Fibroblast of the aortic adventitia (primary cell): ENCODE data around the gene ZNF614. TPM values are rescaled to one million over a fixed set of nuclear protein-coding genes. Genes with fewer than 3 reads are reported as not detected.
"Not testable (repeated sequence)": the region's sequence is repeated elsewhere in the genome, so short reads cannot be mapped to it uniquely, and the experiment has no call there.

Experiments
- DNase-seq: peaks from one replicate; pipeline ENCODE4 v3.0.0-alpha.2; 2010; ENCODE audit warnings: low read depth
- H3K4me3 ChIP-seq: 2 replicates; pipeline ENCODE4 v1.5.1; 2011; ENCODE audit warnings: low read depth, mild to moderate bottlenecking, control low read depth, low read length, moderate library complexity
- CTCF ChIP-seq: IDR thresholded peaks from 2 replicates; pipeline ENCODE4 v1.5.1; 2011; ENCODE audit warnings: mild to moderate bottlenecking, low read length, control low read depth, inconsistent platforms; ENCODE audit not compliant: insufficient read depth
- total RNA-seq: library from RNA; depleted of rRNA; stranded (reverse); fragments of >200 nt; gene quantifications from 2 replicates; pipeline ENCODE4 v1.2.3, GENCODE V29; 2012; ENCODE audit warnings: low replicate concordance

ZNF614 gene
- total RNA-seq, 1 donor: 9.9 TPM

- H3K4me3 ChIP-seq: peak within 1 kb of the TSS; percentile 99
- no peak for TF ChIP-seq CTCF
- DNase-seq: peak; percentile 96
Measured at GRCh38 chr19:51986309-51987291, 41.6 kb downstream of the ZNF614 start, which contains the start of gene ZNF350. Gene ZNF350, minus strand, starts transcription at chr19:51986840. Its CDS starts 12,480 bp downstream, at chr19:51974360.

- no peak overlapping the region for H3K4me3 ChIP-seq
- no peak for TF ChIP-seq CTCF
- DNase-seq: no peak
Measured at GRCh38 chr19:51983361-51983760, 44.8 kb downstream of the ZNF614 start.

GRCh38 chr19:51980926-51981325 is 47.3 kb downstream of the ZNF614 start:
- DNase-seq, H3K4me3 ChIP-seq: not testable (repeated sequence)

GRCh38 chr19:51980116-51980736 is 48.0 kb downstream of the ZNF614 start:
- H3K4me3 ChIP-seq: no peak overlapping the region
- DNase-seq: no peak
- TF ChIP-seq CTCF: no peak

- TF ChIP-seq CTCF: no peak
- no peak for DNase-seq
- H3K4me3 ChIP-seq: no peak overlapping the region
Measured at GRCh38 chr19:51978882-51979281, 49.3 kb downstream of the ZNF614 start.

- DNase-seq: no peak
- H3K4me3 ChIP-seq: no peak overlapping the region
- TF ChIP-seq CTCF: no peak
Measured at GRCh38 chr19:51977346-51977745, 50.8 kb downstream of the ZNF614 start.

GRCh38 chr19:51976852-51977251 is 51.3 kb downstream of the ZNF614 start:
- no peak for TF ChIP-seq CTCF
- no peak for DNase-seq

GRCh38 chr19:51975787-51976186 is 52.4 kb downstream of the ZNF614 start:
- not testable (repeated sequence) for DNase-seq, H3K4me3 ChIP-seq

More at GRCh38 chr19:51976852-51977251, 51.3 kb downstream of the ZNF614 start:
- no peak overlapping the region for H3K4me3 ChIP-seq
